Eye (tissue), 1 donor: ENCODE measurements around the gene ZNF500.

ENCODE experiments used
- DNase-seq: peaks from one replicate; pipeline ENCODE4 v3.0.0-alpha.2; 2015

The ZNF500 gene

DNA sequence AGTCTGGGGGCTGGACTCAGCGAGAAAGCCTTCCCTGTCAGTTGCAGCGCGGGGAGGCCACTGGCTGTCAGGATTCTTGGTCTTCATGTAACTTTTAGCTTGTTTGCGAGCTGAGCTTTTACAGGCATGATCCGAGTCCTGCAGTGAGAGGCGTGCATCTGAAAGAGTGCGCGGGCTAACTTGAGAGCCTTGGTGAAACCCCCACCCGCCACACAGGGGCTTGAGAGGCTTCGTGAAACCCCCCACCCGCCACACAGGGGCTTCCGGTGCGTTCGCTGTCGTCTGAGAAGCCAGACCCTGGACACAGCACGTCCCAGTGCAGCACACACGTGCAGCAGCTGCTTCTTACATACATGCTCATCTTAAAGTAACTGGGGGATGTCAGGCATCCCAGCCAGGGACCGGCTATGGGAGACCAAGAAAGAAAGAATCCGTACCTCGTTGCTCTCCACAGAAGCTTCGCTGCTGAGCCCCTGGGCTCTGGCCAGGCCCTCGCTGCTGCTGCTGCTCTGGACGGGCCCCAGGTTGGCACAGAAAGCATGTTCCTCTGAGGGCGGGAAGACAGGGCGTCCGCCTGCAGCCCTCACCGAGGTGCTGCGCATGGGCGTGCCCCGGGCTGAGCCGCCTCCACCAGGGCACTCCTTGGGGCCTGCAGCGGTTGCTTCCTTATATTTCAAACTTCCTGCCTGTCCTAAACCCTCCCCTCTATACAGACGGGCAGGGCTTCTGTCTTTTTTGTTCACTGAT, 65.8 kb downstream of the ZNF500 start:
- no peak for DNase-seq

DNA sequence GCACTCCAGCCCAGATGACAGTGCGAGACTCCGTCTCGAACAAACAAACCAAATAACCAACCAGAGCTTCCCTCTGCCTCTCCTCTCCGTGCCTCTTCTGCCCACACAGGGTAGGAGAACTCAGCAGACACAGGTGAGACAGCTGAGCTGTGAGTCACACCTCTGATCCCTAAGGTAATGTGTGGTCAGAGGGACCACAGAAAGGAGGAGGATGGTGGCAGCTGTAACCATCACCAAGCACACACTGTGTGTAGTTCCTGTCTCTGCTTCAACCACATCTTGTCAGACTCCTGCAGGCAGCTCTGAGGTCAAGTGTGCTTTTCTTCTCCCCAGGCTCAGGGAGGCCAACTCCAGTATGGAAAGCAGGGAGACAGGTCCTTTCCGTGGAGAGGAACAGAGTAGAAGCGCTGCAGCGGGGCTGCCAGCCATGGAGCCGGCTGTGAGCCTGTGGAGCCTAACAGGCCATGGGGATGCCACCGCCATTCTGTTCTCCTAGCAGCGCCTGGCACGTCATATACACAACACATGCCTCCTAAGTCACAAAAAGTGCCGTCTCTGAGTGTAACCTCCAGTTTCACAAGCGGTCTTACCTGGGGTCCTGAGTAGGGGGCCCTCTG, 66.5 kb downstream of the ZNF500 start:
- DNase-seq: no peak

DNA sequence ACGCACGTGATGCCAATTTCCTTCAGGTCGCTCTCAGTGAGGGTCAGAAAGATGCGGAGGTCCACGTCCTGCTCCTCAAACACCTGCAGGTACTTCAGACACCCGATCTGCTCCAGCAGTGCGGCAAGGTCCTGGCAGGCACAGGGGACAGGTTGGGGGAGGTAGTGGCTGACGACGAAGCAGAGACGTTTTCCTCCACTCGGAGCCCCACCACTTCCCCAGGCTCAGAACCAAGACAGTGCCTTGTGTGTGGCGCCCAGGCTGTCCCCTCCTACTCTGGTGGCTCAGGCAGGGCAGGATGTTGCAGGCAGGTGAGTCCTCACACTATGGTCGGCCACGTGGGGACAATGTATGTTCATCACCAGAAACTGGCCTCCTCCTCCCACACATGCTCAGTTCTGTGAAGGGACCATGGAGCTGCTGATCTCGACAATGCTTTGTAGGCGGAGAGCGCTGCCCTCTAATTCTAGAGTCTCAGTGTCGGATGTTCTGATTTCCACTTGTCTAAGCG, 67.9 kb downstream of the ZNF500 start:
- DNase-seq: no peak

DNA sequence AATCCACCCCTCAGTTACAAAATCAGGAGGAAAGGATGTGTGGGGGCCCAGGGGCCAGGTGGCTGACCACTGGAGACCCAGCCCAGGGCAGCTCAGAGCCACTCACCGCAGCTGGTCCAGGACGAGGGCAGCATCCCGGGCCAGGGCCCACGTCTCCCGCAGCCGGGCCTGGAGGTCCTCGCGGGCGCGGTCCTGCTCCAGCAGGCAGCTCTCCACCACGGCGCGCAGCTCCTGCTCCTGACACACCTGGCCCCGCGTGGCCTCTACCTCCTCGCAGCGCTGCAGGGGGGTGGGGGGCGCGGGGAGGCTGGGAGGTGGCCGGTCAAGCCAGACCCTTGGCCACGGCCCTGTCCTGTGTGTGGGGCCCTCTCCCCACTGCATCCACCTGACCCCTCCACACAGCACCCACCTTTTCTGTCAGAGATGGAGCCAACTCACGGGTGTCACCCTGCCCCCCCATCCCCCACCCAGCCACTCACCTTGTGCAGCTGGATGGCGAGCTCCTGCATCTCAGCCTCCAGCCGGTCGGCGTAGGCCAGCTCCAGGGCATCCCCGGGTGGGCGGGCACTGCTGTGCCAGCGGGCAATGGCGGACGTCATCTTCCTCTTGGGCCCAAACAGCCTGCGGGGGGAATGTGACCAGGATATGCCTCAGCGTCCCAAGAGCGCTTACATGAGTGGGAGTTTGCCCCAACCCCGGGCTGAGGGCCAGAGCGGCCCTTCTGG, 68.5 kb downstream of the ZNF500 start:
- DNase-seq: no peak
